GM21576 (cell line): ENCODE measurements around the gene SHISA7.

Source experiments
- ATAC-seq: cut with Tn5 transposase; IDR thresholded peaks from one replicate; pipeline ENCODE4 v1.9.1; 2021; ENCODE audit warnings: mild to moderate bottlenecking, moderate library complexity; ENCODE audit not compliant: unreplicated experiment

The SHISA7 gene

GRCh38 chr19:55391191-55391670 lies 51.9 kb downstream of the SHISA7 start:
- no peak for ATAC-seq

DNA sequence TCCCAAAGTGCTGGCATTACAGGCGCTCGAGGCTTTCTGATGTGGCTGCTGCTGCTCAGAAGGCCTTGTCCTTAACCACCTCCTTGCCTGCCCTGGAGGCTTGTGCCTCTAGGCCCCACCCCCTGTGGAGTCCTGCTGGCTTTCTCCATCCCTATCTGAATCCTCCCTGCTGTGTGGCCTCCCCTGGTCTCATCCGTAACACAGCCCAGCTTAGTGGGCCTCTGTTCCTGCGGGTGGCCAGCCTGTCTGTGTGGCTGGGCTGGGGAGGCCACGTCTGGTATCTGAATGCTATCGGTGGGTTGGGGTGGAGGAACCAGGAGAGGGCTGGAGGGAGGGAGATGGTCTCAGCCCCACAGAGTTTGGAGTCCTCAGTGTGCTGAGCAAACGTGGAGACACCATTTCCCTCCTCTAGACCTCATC lies 52.6 kb downstream of the SHISA7 start:
- ATAC-seq = no peak

- no peak for ATAC-seq
Observed at GRCh38 chr19:55389386-55390317, 53.4 kb downstream of the SHISA7 start.

- no peak for ATAC-seq
Observed at GRCh38 chr19:55387736-55388497, 55.2 kb downstream of the SHISA7 start.

DNA sequence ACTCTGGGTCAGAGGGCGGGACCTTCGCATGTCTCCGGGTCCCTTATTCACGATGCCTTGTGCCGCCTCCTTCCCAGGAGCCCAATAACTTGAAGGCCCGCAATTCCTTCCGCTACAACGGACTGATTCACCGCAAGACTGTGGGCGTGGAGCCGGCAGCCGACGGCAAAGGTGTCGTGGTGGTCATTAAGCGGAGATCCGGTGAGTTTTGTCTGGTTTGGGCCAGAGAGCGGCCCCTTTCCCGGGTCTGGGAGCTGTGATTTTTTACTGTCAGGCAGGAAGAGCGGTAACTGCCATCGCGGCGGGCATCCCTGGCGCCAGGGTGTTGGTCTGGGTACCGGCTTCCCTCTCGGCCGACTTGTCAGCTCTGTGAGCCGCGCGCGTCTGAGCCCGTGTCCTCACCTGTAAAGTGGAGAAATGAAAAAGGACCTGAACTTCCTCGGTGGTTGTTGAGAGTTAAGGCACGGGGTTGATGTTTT lies 56.6 kb downstream of the SHISA7 start:
- no peak for ATAC-seq

DNA sequence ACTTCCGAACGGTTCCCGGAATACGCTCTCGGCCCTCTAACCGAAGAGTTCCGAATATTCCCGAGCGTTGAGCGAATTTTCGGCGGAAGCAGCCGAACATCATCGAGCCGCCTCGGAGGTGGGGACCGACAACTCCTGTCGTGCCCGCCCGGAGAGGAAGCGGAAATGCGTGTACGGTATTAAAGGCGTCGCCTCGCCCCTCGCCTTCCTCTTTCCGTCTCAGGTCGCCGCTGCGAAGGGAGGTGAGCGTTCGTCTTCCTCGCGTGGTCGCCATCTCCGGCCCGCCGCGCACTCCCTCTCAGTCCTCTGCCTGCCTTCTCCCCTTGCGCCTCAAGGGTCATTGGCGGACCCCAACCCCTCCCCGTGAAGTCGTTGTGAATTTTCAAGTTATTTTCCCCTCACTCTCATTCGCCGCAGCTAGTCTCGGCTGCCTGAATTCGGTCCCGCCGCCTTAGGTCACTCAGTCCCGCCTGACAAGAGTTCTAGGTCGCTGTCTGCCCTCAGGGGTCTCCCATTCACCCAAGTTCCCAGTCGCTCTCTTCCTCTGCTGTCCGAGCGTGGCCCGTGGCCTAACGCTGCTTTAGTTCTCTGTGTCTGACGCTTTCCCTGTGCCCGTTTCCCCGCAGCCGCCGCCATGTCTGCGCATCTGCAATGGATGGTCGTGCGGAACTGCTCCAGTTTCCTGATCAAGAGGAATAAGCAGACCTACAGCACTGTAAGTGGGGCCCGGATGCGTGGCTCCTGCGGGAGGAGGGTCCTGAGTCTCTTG lies 57.2 kb downstream of the SHISA7 start, which contains the start of gene RPL28:
Gene RPL28, plus strand, starts transcription at position 209 of the 769 bp plus-strand sequence. Its CDS starts 426 bp downstream, at position 635.
- ATAC-seq = peak; percentile 57

GRCh38 chr19:55384920-55385723 lies 58.0 kb downstream of the SHISA7 start:
- ATAC-seq = peak; percentile 41

DNA sequence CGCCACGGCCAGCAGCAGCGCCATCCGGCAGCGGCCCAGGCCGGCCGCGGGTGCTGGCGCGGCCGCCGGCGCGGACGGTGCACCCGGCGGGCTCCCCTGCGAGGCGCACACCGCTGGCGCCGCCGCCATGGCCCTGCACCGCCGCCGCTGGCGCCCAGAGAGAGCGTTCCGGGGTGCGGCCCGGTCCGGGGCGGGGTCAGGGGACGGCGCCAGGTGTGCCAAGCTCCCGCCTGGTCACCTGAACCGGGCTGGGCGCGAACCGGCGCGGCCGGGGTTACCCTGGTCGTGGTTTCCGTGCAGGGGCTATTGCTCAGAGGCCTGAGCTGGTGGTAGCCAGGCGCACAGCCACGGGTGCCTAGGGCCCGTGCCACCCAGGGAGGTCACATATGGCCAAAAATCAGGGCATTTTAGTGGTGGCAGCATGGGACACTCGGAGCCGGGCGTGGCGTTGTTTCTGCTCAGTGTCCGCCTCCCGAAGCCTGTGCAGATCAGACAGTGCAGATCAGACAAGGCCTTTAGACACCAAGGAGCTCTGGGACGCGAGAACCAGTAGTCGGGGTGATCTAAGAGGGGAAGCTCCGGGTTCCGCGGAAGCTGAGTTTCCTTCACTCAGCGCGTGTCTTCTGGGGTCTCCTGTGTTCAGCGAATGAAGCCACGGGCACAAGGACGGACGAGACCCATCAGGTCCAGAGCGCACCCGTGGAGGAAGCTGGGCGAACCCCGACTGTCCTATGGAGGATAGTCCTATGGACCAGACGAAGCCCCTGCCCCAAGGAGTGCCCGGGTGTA lies 58.8 kb downstream of the SHISA7 start, which contains the start of gene TMEM238:
Gene TMEM238, minus strand, starts transcription at position 162 of the 789 bp plus-strand sequence. Its CDS starts 33 bp downstream, at position 129.
- no peak for ATAC-seq

DNA sequence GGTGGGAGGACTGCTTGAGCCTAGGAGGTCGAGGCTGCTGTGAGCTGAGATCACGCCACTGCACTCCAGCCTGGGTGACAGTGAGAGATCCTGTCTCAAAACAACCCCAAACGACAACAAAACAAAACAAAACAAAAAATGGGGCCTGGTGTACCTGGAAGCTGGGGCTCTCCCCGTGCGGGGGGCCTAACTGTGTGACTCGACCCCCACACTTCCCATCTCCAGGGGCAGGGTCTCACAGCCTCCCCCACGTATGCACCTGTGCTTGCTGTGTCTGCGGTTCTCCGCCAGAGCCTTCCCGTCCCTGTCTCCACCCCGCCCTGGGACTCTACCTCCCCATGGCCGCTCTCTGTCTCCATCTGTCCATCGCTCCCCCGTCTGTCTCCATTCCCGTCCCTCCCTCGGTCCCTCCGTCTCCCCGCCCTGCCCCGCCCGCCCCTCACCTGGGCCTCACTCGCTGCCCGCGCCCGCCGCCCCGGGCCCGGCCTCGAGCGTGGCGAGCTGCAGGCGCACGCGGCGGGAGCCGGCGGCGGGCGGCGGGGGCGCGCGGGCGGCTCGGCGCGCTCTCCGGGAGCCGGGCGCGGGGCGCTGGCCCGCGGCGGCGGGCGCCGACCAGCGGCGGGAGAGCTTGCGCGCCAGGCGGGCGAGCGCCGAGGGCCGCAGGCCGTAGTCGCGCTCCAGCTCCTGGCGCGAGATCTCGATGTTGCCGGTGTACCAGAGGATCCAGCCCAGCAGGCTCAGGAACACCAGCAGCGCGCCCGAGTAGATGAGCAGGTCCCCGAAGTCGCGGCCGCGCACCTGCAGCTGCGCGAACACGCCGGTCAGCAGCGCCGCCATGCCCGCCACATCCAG lies 59.6 kb downstream of the SHISA7 start:
- no peak for ATAC-seq

DNA sequence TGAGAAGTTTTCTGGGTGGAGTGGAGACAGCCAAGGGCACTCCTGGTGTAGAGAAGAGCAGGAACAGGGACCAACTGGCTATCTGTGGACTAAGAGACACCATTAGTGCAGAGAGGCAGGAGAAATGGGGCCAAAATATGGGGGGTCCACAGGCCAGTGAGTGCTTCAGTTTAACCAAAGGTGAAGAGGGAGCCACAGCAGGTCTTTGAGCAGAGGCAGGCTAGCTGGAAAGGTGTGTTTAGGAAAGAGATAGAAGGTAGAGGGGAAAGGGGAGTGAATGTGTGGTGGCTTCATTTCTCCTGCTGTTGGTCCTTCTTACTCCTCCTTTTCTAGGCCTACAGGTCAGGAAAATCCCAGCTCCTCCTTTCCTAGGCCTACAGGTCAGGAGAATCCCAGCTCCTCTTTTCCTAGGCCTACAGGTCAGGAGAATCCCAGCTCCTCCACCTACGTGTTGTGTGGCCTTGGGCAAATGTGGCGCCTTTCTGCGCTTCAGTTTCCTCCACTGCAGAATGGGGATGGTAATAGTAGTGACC lies 60.5 kb downstream of the SHISA7 start:
- ATAC-seq = no peak

DNA sequence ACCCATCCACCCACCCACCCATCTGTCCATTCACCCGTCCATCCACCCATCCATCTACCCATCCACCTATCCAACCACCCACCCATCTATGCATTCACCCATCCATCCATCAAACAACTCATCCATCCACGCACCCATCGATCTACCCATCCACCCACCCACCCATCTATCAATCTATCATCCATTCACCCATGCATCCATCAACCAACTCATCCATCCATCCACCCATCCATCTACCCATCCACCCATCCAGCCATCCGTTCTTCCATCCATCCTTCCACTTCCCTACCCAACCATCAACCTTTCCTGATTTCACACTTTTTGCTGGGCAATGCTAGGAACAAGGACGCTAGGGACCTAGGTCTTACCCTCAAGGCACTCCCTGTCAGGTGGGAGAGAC lies 61.1 kb downstream of the SHISA7 start:
- ATAC-seq = no peak

- ATAC-seq = no peak
Observed at GRCh38 chr19:55379174-55379573, 63.9 kb downstream of the SHISA7 start.
